ENCODE data around the gene PDE11A.

DNA sequence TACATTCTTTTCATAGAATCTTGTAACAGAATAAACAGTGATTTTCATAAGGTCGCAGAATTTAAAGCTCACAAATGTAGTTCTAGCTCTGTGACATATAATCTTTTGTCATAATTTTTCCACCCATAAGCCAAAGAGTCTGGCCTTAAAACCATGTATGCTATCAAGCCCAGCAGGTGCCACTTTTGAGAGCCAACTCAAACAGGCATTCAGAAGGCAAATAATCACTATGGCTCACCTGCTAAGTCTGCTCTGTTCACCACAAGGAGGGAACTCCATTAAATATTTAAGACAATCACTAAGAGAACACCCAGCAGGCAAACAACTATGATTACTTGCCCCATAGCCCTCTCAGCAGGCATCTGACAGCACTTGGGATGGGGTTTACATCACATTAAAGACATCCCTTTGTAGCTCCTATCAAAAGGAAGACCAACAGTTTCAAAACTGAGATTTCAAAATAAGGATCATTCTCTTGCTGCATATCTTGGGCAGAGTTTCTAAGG, 241.6 kb downstream of the PDE11A start:
- no peak for TF ChIP-seq POLR2A (IDR thresholded peaks at IDR 0.05; ENCODE audit: control extremely low read depth in 1 of 2, low read depth in 2 of 2, low read length in 2 of 2)
- no peak for TF ChIP-seq CTCF (IDR thresholded peaks at IDR 0.05; ENCODE audit: control extremely low read depth in 1 of 3, insufficient read depth in 1 of 3, low read depth in 1 of 3, low read length in 3 of 3)
- TF ChIP-seq CEBPB (IDR thresholded peaks at IDR 0.05; ENCODE audit: low read depth, low read length), result no peak
- no peak for TF ChIP-seq RBBP5 (IDR thresholded peaks at IDR 0.05; ENCODE audit: borderline replicate concordance, low read depth, low read length)
- no peak for TF ChIP-seq RFX5 (IDR thresholded peaks at IDR 0.05; ENCODE audit: borderline replicate concordance, low read depth, low read length)

Data from H1 (cell line).